Coronary artery (tissue), 2 donors: Measurements from ENCODE around the gene C22orf42.
"Not testable (repeated sequence)": the region's sequence is repeated elsewhere in the genome, so short reads cannot be mapped to it uniquely, and the experiment has no call there.

ENCODE experiments used
- DNase-seq: peaks from one replicate; pipeline ENCODE4 v3.0.0-alpha.2; 2017; ENCODE audit warnings: low spot score
- H3K27ac ChIP-seq, 2 donors: fragments of 200-600 bp; sonication (generic); one replicate each; pipeline ENCODE4 v1.5.1; 2016 to 2019
- H3K4me3 ChIP-seq: fragments of 200-600 bp; sonication (generic); 2 replicates; pipeline ENCODE4 v1.5.1; 2016; ENCODE audit warnings: mild to moderate bottlenecking, moderate library complexity
- CTCF ChIP-seq: fragments of 200-600 bp; sonication (generic); IDR thresholded peaks from one replicate; pipeline ENCODE4 v1.5.1; 2019; ENCODE audit warnings: antibody characterized with exemption

The C22orf42 gene

GRCh38 chr22:32144496-32145274 is 14.4 kb downstream of the C22orf42 start:
- Histone ChIP-seq H3K4me3 (no peak overlapping the region), H3K27ac (no peak overlapping the region)
- TF ChIP-seq CTCF, result no peak
- DNase-seq, result peak; percentile 21

- TF ChIP-seq CTCF, result no peak
- Histone ChIP-seq H3K27ac (no peak overlapping the region), H3K4me3 (no peak overlapping the region)
- no peak for DNase-seq
Measured at GRCh38 chr22:32142600-32142999, 16.5 kb downstream of the C22orf42 start.

GRCh38 chr22:32140688-32141087 is 18.4 kb downstream of the C22orf42 start:
- H3K27ac ChIP-seq, DNase-seq, H3K4me3 ChIP-seq: not testable (repeated sequence)

- not testable (repeated sequence) for DNase-seq, H3K27ac ChIP-seq, H3K4me3 ChIP-seq
Measured at GRCh38 chr22:32138576-32138975, 20.5 kb downstream of the C22orf42 start.

GRCh38 chr22:32137731-32138324 is 21.3 kb downstream of the C22orf42 start:
- not testable (repeated sequence) for H3K27ac ChIP-seq, DNase-seq
- H3K4me3 ChIP-seq, result peak overlapping the region; percentile 38

- H3K27ac ChIP-seq, DNase-seq, H3K4me3 ChIP-seq: not testable (repeated sequence)
Measured at GRCh38 chr22:32136881-32137280, 22.2 kb downstream of the C22orf42 start.

- not testable (repeated sequence) for H3K27ac ChIP-seq, H3K4me3 ChIP-seq, DNase-seq
Measured at GRCh38 chr22:32135958-32136357, 23.1 kb downstream of the C22orf42 start.

GRCh38 chr22:32134796-32135195 is 24.3 kb downstream of the C22orf42 start:
- H3K4me3 ChIP-seq, DNase-seq, H3K27ac ChIP-seq: not testable (repeated sequence)

- no peak for DNase-seq
- Histone ChIP-seq H3K4me3 (no peak overlapping the region), H3K27ac (no peak overlapping the region)
- no peak for TF ChIP-seq CTCF
Measured at GRCh38 chr22:32132783-32133182, 26.3 kb downstream of the C22orf42 start.

- TF ChIP-seq CTCF, result no peak
Measured at GRCh38 chr22:32132126-32132525, 27.0 kb downstream of the C22orf42 start.

More at GRCh38 chr22:32132126-32132525, 27.0 kb downstream of the C22orf42 start:
- no peak overlapping the region for H3K27ac ChIP-seq
- H3K4me3 ChIP-seq, result no peak overlapping the region
- DNase-seq, result no peak
